Peyer's patch (tissue), 4 donors: ENCODE results near the gene PIP4K2C. TPM values are rescaled to one million over a fixed set of nuclear protein-coding genes. Genes with fewer than 3 reads are reported as not detected.
"Not testable (repeated sequence)": the region's sequence is repeated elsewhere in the genome, so short reads cannot be mapped to it uniquely, and the experiment has no call there.

Experiments
- DNase-seq, 3 donors: peaks; one replicate each; pipeline ENCODE4 v3.0.0-alpha.2; 2017 to 2019
- H3K27ac ChIP-seq, 4 donors: fragments of 200-600 bp; sonication (generic); one replicate each; pipeline ENCODE4 v1.5.1; 2016 to 2019
- H3K27me3 ChIP-seq, 2 donors: fragments of 200-600 bp; sonication (generic); one replicate each; pipeline ENCODE4 v1.5.1; 2019
- H3K36me3 ChIP-seq, 3 donors: fragments of 200-600 bp; sonication (generic); one replicate each; pipeline ENCODE4 v1.5.1; 2016 to 2019
- H3K4me1 ChIP-seq, 4 donors: fragments of 200-600 bp; sonication (generic); one replicate each; pipeline ENCODE4 v1.5.1; 2016 to 2019
- H3K4me3 ChIP-seq, 4 donors: fragments of 200-600 bp; sonication (generic); 1 replicate in 3 of 4; 2 replicates in 1 of 4; pipeline ENCODE4 v1.5.1; 2016 to 2019; ENCODE audit warnings: mild to moderate bottlenecking in 1 of 4
- H3K9me3 ChIP-seq, 4 donors: fragments of 200-600 bp; sonication (generic); one replicate each; pipeline ENCODE4 v1.5.1; 2016 to 2019; ENCODE audit warnings: mild to moderate bottlenecking in 1 of 4
- POLR2A ChIP-seq, 2 donors: fragments of 450-650 bp; IDR thresholded peaks; one replicate each; pipeline ENCODE4 v1.5.1; 2017; ENCODE audit warnings: antibody characterized with exemption in 2 of 2, mild to moderate bottlenecking in 2 of 2, moderate library complexity in 2 of 2
- total RNA-seq, 4 donors: library from RNA; depleted of rRNA; stranded (reverse); fragments of >200 nt; gene quantifications; one replicate each; pipeline ENCODE4 v1.1.0, GENCODE V29; 2016
- TF ChIP-seq, protein P1 (sequence below), 6 experiments: fragments of 450-650 bp in 4 of 6; fragments of 200-600 bp in 2 of 6; sonication (generic) in 1 of 6; IDR thresholded peaks; one replicate each; pipeline ENCODE4 v1.5.1; 2017 to 2019; ENCODE audit warnings: antibody characterized with exemption in 6 of 6, mild to moderate bottlenecking in 3 of 6, moderate library complexity in 1 of 6

Gene PIP4K2C
- total RNA-seq, 4 donors from 2014 or later, result 9.1 to 52.6 (median 37.9) TPM

DNA sequence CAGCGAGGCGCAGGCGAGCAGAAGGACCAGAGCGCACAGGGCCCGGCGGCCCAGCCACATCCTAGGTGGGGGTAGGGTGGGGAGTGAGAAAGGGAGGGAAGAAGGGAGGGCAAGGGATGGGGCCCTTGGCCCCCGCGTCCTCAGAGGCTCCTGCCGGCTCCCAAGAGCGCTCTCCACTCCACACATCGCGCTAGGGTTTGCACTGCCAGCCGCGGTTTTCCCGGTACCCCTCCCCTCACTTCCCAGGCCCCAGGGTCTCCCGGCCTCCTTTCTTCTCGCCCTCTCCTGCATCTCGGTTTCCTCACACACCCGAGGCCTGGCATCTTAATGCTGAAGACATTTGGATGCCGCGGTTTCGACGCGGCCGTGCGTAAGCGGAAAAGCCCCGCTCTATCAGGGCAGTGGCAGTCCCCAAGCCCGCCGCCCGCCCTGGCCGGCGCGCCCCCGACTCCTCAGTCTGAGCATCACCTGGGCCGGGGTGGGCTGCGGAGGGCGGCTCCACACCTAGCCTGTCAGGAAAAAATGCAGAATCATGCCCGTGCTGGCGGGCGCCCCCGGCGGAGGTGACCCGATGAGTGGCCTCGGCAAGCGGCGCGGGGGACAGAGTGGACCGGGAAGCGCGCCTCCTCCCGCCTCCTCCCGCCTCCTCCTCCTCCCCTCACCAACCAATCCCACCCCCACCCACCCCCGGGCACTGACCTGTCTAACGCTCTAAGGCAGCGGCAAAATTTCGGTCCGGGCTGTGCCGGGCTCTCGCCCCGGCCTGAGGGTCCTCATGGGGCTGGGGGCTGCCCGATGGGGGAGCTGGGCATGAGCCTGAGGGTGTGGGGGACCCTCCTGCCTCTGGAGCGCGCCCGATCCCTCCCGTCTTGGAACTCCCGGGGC lies 41.3 kb downstream of the PIP4K2C start:
- Histone ChIP-seq H3K4me1 (peaks cover 0 to 27% (median 16%) of the 10 kb centered on the region in 4 donors), H3K27ac (peak overlapping the region in 1 of 4 donors; percentile 31), H3K27me3 (peaks cover 0 to 23% of the 10 kb centered on the region in 2 donors), H3K36me3 (no peaks in the 10 kb centered on the region), H3K9me3 (no peaks in the 10 kb centered on the region), H3K4me3 (peak overlapping the region; percentile 37 to 66 (median 56))
- TF ChIP-seq POLR2A (IDR thresholded peaks at IDR 0.05), result no peak
- TF ChIP-seq, protein P1, sequence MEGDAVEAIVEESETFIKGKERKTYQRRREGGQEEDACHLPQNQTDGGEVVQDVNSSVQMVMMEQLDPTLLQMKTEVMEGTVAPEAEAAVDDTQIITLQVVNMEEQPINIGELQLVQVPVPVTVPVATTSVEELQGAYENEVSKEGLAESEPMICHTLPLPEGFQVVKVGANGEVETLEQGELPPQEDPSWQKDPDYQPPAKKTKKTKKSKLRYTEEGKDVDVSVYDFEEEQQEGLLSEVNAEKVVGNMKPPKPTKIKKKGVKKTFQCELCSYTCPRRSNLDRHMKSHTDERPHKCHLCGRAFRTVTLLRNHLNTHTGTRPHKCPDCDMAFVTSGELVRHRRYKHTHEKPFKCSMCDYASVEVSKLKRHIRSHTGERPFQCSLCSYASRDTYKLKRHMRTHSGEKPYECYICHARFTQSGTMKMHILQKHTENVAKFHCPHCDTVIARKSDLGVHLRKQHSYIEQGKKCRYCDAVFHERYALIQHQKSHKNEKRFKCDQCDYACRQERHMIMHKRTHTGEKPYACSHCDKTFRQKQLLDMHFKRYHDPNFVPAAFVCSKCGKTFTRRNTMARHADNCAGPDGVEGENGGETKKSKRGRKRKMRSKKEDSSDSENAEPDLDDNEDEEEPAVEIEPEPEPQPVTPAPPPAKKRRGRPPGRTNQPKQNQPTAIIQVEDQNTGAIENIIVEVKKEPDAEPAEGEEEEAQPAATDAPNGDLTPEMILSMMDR (IDR thresholded peaks at IDR 0.05), result no peak
- DNase-seq, result no peak

DNA sequence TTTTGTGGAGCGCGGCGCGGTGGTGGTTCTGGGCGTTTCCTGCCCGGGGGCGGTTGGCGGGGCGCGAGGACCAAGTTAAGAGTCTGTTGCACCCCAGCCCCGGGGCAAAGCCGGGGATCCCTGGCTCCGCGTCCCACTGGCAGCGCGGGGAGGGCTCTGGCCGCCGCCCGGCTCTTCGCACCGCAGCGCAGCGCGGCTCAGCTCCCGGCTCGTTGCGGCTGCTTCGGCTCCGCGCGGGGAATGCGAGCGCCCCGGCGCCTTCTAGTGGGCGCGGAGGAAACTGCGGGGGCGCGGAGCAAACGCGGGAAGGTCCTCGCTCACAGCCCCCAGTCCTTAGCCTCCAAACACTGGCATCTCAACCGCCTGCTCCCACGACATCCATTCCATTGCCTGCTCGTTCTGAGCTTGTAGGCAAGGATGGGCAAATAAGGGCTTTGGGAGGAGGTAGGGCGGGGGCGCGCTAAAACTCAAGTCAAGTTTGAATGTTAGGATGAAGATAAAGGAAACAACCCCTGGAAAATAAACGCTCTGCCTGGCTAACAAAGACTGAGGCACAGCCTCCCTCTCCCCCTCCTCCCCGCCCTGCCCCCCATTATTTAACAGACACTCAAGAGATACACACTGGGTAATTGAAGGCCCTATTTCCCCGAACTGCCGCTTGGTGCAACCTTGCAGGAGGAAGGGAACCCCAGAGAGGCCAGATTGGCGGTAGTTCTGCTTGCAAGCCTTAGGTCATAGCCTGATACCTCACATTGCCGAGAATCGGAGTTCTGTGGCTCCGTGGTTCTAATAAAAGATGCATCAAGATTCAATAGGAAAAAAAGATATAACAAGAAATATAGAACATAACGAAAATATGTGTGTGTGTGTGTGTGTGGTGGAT lies 42.2 kb downstream of the PIP4K2C start, which contains the start of gene B4GALNT1:
TSS of gene B4GALNT1 (minus strand) at position 244 of the 883 bp plus-strand sequence. CDS start 1,069 bp downstream, outside the sequence.
- peak; percentile 47 to 75 (median 72) for DNase-seq
- Histone ChIP-seq H3K27me3 (peaks cover 0 to 15% of the 10 kb centered on the region in 2 donors), H3K27ac (peak within 1 kb of the TSS in 1 of 4 donors; percentile 31), H3K9me3 (no peaks in the 10 kb centered on the region), H3K4me1 (peaks cover 0 to 19% (median 14%) of the 10 kb centered on the region in 4 donors), H3K4me3 (peak within 1 kb of the TSS; percentile 37 to 66 (median 56)), H3K36me3 (no peaks in the 10 kb centered on the region)
- no peak for TF ChIP-seq POLR2A (IDR thresholded peaks at IDR 0.05)
- TF ChIP-seq, protein P1 (IDR thresholded peaks at IDR 0.05), result peak; percentile 76 to 95 (median 83)

DNA sequence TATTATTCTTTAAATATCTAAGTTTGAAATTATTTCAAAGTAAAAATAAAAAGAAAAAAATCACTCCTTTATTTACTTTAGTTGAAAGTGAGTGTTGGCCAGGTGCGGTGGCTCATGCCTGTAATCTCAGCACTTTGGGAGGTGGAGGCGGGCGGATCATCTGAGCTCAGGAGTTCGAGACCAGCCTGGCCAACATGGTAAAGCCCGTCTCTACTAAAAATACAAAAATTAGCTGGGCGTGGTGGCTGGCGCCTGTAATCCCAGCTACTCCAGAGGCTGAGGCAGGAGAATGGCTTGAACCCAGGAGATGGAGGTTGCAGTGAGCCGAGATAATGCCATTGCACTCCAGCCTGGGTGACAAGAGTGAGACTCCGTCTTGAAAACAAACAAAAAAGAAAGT lies 45.7 kb downstream of the PIP4K2C start:
- not testable (repeated sequence) for H3K27ac ChIP-seq, H3K27me3 ChIP-seq, H3K9me3 ChIP-seq, DNase-seq, H3K4me3 ChIP-seq, H3K36me3 ChIP-seq
- H3K4me1 ChIP-seq, result peaks cover 0 to 18% (median 14%) of the 10 kb centered on the region in 4 donors

DNA sequence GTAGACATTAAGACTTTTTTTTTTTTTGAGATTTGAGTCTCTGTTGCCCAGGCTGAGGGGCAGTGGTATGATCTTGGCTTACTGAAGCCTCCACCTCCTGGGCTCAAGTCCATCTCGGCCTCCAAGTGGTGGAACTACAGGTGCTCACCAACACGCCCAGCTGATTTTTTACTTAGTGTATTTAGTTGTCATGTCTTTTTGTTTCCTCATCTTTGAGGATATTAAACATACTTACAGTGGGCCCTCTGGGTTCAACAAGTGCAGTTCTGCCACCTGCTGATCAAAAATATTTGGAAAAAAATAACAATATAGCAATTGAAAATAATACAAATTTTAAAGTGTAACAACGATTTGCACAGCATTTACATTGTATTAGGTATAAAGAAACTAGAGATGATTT lies 46.4 kb downstream of the PIP4K2C start:
- no peak for TF ChIP-seq POLR2A (IDR thresholded peaks at IDR 0.05)
- TF ChIP-seq, protein P1 (IDR thresholded peaks at IDR 0.05), result no peak
- peaks cover 0 to 11% (median 9%) of the 10 kb centered on the region in 4 donors for H3K4me1 ChIP-seq
- no peaks in the 10 kb centered on the region for H3K9me3 ChIP-seq
- DNase-seq, result no peak
- no peaks in the 10 kb centered on the region for H3K27me3 ChIP-seq
- no peak overlapping the region for H3K27ac ChIP-seq
- no peaks in the 10 kb centered on the region for H3K36me3 ChIP-seq
- no peak overlapping the region for H3K4me3 ChIP-seq

DNA sequence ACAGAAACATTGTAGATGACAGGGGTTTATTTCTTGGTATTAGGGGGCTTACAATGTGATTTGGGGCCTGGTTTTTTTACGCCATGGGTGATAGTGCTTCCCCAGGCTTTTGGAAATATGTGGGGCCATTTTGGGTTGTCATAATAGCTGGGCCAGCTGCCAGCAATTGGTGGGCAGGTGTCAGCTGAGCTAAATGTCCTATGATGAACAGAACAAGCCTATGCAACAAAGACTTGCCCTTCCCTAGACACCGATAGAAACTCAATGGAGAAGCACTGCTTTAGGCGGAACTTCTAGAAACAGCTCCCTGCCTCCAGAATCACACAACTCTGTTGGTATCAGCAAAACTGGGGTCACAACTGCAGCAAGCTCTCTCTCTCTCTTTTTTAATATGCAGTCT lies 47.1 kb downstream of the PIP4K2C start:
- no peak for TF ChIP-seq POLR2A (IDR thresholded peaks at IDR 0.05)
- TF ChIP-seq, protein P1 (IDR thresholded peaks at IDR 0.05), result no peak
- no peak overlapping the region for H3K27ac ChIP-seq
- no peaks in the 10 kb centered on the region for H3K9me3 ChIP-seq
- no peak overlapping the region for H3K4me3 ChIP-seq
- H3K27me3 ChIP-seq, result no peaks in the 10 kb centered on the region
- H3K36me3 ChIP-seq, result no peaks in the 10 kb centered on the region
- peaks cover 0 to 4% (median 2%) of the 10 kb centered on the region in 4 donors for H3K4me1 ChIP-seq
- DNase-seq, result no peak
